Left ventricle myocardium superior (tissue), 1 donor: ENCODE measurements around the gene BID. TPM values are rescaled to one million over a fixed set of nuclear protein-coding genes. Genes with fewer than 3 reads are reported as not detected.

Experiments used
- ATAC-seq: fragments of 200-7000 bp; cut with Tn5 transposase; one replicate; pipeline ENCODE4 v1.9.1; 2020; ENCODE audit warnings: mild to moderate bottlenecking, moderate library complexity
- DNase-seq: peaks from one replicate; pipeline ENCODE4 v3.0.0-alpha.2; 2020
- intact Hi-C: fragments of 100-400 bp; cut with micrococcal nuclease; formaldehyde crosslinking; loops from one replicate; pipeline ENCODE4 v1.11.0; 2022
- total RNA-seq: library from RNA; stranded (reverse); fragmentation: NEBNext Ultra II Directional; extraction: Animal tissue kit (Norgen Biotek cat#: 25700); gene quantifications from one replicate; pipeline ENCODE4 v1.2.1, GENCODE V29; 2021
- donor health status: DM: no; HTN: yes; CAD: no; lungs with severe emphysema.

The BID gene
- total RNA-seq, 1 donor from 2014 or later = 25.4 TPM

DNA sequence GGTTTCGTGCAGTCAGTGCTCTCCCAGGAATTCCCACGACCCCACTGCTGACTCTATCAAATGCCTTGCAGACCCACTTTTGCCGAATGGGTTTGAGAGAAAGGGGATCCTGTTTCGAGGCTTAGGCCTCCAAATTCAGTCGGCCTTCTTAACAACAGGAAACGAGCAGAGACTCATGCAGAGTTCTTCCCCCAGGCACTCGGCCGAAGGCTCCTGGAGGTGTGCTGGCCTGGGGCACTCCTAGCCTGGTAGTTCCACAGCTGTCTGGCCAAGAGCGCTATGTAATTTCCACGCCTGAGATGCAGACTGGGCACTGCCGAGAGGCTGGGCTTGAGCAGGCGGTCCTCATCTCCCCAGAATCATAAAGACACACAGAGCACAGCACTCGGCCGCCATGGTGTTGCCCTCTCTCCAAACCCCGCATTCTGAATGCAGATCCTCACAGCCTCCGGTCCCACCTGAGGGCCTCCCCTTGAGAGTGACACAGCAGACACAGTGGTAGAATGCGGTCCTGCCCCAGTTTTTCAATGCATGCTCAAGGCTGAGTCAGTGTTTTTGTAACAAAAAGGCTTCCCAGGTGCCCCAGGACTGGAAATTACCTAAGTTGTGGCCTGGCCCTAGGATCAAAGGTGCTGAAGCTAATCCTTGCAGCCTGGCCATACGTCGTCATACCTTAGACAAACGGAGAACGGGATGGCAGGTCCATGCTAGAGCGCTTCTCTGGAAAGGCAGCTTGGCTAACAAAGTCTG, 30.2 kb upstream of the BID start:
- ATAC-seq (no peak), DNase-seq (no peak)
- intact Hi-C loops = no loop called here

DNA sequence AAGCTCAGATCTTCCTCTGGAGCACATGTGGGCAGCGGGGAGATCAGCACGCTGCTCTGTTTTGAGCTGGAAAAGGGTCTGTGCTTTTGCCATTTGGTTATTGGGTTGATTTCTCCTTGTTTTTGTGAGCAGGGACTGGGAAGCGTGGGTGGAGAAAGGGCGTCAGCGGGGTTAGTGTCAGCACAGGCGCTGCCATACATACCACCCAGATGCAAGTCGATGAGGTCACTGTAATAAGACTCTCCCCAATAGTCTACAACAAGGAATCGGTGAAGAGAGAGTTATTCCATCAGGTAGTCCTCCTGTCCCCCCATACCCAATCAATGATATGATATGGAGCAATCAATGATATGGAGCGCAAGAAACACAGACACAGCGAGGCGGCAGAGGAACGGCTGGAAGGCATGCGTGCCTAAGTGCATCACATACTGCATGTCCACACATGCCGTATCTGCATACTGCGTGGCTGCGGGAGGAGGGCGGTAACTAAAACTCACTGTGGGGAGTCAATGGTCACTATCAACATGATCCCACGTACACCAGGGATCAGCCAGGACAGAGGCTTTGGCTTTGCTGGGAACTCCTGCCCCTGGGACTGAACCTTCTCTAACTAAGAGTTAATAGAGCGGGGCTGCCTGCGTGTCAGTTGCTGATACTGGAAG, 29.5 kb upstream of the BID start:
- intact Hi-C loops = no loop called here
- ATAC-seq = no peak
- DNase-seq = peak; percentile 24

DNA sequence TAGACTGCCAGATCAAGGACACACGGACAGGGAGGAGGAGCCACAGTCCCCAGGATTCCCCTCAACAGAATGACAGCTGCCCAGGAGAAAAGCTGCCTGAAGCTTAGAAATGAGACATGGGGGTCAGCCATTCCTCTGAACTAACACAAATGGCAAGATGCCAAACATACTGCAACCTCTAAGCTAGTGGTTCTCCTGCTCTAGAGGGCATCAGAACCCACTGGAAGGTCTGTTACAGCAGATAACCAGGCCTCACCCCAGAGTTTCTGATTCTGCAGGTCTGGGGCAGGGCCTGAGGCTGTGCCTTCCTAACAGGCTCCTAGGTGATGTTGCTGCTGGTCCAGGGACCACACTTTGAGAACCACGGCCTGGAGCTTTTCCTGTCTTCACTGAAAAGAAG, 28.6 kb upstream of the BID start:
- peak; percentile 5 for ATAC-seq
- intact Hi-C loops = no loop called here
- no peak for DNase-seq

DNA sequence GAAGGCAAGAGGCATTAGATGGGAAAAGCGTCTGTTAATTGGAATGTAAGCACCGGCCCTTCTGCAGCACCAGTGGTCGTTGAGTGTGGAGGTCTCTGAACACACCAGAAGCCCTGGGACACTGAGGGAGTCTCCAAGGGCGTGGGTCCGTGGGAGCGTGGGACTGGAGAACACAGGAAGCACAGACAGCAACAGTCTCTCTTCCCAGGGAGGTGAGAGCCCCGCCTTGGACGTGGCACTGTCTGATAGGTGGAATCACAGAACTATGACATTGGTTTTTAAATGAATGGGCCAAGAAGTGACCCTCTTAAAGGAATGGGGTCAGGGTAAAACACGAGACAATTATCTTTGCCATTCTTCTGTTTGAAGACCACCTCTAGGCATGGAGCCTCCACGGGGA, 28.1 kb upstream of the BID start:
- ATAC-seq = no peak
- peak; percentile 18 for DNase-seq
- intact Hi-C loops = no loop called here

DNA sequence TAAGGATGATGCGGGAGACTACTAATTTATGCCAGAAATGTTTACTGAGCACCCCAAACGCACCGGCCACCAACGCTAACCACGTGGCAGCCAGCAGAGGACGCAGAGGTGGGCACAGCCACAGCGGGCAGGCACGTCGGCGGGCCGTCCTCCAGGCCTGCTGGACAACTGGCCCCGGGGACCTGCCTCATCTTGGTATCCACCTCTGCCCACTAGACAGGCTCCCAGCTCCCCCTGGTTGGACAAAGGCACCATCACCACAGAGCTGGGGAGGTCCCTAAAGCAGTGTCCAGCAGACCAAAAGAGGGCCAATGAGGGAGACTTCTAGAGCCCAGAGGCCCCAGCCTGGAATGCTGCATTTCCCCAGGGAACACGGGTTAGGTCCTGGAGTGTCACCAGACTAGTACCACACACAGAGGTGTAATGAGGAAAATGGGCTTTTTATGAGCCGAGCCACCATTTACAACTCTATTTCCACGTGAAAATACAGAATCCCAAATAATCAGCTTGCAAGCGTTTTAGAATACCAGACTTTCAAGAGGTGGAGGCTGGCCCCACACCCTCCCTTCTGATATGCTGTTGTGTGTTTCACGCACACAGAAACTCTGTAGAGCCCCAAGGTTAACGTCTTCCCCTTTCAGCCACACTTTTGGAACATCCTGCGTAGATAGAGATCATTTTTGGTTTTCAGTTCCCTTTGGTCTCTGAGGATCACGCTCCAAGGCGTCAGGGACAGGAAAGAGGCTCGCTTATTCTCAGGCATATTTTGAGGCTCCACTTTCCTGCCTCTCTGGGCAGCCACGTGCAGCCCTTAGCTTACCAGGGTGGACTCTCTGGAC, 23.7 kb upstream of the BID start:
- DNase-seq (no peak), ATAC-seq (no peak)
- intact Hi-C loops = no loop called here

DNA sequence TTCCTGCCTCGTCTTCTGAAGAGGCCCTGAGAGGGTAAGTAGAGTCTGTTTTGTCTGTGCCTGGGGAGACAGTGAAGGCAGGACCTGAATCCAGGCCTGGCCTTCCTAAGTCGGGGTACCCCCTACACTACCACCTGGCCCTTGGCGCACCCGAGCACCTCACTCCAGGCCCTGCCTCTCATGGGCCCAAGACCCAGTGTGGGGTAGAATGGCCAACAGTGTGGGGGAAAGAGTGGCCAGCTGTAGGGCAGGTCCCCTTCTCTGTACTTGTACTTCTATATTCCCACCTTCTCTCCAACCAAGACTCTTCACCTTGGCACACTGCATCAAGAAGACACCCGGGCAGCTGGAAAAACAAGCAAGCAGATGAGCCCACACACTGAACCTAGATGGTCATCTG, 22.4 kb upstream of the BID start:
- intact Hi-C loops = no loop called here
- DNase-seq = no peak
- ATAC-seq = no peak

DNA sequence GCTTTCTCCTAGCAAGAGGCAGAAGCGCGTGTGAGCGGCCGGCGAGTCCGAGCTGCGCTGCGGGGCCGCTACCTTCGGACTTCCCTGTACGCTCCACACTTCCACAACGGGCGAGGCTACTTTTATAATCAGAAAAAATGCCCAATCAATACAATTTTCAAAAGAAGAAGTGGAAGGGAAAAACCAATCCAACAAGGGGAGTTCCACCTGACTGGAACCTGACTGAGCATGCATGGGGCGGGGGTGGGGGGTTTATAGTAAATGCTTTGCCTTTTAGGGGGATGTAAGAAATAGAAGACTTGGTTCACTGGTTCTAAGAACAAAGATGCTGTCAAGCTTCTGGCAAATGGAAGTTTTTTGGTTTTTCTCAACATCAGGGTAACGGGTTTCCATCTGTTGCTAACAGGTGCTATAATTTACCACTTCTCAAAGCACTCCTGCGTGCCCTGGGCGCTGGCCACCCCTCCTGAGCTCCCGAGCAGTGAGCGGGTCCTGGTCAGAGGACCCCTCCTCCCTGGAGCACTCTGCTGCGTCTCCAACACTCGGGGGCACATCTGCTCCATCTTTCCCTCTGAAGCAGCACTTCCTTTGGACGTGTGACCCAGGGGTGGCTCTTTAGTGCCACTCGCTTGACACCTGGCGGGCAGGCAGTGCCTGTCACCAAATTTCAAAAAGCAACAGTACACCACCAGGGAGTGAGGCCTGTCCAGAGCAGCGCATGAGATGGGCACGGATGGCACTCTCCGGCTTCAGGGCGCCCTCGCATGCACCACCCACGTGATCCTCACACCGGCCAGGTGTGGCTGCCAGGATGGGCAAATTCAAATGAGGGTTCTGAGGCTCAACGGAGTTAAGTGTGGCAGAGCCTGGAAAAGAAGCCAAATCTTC, 21.6 kb upstream of the BID start:
- ATAC-seq (no peak), DNase-seq (no peak)
- intact Hi-C loops = no loop called here

DNA sequence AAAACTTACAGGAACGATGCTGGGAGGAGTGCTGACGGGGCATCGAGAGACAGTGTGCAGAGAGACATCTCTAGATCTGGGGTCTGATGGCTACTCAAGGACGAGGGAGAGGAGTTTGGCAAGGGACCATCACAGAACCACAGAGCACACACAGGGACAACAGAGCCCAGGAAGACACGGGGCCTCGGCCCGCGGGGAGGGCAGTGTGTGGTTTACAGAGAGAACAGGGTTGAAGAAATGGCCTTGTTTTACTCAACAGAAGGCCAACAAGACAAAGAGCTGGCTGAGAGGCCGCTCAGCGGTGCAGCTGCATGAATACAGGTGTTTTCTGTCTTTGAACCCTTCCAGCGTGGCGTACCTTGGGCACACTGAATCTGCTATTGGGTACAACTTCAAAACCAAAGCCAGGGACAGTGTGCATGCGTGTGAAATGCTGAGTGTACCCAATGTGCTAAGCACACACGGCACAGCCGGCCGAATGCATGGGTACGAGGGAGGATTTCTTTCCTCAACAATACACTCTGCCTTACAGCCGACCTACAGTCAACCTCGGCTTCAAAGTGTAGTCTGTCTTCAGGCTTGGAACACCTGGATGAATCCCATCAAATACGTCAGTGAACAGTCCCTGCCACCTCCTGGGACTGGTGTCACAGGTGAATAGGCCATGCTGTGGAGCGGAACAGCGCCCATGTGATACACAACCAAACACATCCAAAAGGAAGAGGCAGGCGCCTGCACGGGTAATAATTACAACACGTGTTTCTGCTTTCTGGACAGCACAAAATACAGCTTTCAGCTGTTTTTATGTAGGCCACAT, 20.7 kb upstream of the BID start:
- intact Hi-C loops = no loop called here
- DNase-seq = peak; percentile 25

DNA sequence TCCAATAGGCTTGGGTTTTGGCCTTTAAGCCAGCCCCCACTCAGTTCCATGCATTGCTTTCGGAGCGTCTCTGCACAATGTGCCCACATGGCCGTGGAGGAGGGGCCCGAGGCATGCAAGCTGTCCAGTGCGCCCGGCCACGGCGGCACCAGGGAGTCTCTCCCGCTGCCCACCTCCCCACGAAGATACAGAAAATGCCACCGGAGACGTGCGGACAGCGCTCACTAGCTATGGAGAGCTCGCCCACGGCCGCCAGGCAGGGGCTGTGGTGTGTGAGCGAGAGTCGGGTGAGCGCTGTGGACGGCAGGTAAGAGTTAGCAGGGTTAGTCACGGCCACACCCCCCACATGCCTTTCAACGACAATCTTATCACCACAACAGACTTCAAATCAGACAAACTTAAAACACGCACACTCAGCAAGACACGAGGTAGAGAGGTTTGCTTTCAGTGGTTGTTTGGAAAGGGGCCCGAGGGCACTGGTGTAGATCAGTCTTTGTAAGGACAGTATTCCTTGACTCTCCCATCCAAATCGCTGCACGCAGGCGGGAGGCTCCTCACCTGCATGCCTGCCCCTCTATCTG, 18.7 kb upstream of the BID start:
- ATAC-seq (no peak), DNase-seq (peak; percentile 34)
- intact Hi-C loops = no loop called here

More for the DNA sequence above, 20.7 kb upstream of the BID start:
- no peak for ATAC-seq

DNA sequence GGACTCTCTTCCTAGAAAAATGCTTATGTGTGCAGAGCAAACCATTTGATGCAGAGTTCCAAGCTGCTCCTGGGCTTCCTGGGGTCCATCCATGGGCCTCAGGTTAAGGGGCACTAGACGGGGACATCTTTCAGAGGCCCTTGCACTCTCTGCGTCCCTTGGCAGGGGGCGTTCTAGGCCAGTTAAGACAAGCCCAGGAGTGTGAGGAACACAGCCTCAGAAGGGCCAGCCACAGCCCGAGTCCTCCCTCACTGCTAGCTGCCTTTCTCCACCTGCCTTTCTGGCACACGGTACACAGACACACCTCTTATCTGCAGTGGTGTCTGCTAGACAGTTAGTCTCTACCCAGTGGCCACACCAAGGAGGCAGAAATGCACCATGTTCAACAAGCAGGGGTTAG, 18.0 kb upstream of the BID start:
- ATAC-seq (no peak), DNase-seq (peak; percentile 18)
- intact Hi-C loops = no loop called here

DNA sequence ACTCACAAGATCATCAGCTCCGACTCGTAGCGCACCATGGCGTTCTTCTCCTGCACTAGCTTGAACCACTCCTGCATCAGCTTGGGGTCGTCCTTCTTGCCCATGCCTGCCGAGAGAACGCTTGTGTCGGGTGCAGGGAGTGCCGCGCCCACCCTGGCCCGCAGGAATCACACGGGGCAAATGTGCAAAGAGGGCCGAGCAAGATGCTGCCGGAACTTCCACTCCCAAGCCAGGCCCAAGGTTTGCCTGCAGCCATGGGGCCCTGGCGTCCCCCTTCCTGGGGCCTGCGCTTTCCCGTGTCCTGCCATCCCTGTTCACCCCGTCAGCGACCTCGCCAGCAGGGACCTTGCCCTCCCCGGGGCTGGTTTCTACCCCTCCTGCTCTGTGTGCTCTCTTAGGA, 16.9 kb upstream of the BID start:
- ATAC-seq (no peak), DNase-seq (no peak)
- intact Hi-C loops = no loop called here

DNA sequence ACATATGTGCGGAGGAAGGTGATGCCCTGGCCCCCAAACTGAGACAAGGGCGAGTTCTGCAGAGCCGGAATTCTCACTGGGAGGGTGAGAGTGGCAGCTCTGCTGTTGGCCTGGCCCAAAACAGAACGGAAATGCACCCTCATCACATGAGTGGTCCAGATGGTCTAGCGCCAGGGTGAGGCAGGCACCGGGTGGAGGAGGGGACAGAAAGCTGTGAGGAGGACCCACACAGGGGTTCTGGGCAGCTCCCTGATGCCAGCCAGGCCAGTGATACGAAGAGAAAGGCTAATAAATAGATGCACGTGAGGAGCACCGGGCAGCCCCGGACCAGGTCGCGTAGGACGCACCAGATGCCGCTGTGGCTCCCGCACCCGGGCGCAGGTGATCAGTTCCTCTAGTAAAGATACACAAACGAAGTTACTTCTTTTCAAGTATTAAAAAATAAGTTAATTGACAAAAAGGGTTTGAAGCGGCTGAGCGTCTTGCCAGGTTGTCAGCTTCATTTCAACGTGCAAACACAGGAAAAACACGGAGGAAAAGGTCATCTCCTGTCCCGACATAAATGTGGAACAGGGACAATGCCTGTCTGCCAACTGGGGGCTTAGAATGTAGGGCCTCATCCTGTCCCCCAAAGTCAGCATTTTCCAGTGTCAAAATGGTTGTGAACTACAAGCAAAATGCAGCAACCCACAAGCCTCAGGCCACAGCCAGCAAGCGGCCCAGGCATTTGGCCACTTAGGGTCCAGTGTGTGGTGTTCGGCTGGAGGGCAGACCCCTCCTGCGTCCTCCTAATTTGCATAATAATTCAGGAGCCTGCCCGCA, 15.3 kb upstream of the BID start:
- intact Hi-C loops = no loop called here
- DNase-seq (no peak), ATAC-seq (no peak)

DNA sequence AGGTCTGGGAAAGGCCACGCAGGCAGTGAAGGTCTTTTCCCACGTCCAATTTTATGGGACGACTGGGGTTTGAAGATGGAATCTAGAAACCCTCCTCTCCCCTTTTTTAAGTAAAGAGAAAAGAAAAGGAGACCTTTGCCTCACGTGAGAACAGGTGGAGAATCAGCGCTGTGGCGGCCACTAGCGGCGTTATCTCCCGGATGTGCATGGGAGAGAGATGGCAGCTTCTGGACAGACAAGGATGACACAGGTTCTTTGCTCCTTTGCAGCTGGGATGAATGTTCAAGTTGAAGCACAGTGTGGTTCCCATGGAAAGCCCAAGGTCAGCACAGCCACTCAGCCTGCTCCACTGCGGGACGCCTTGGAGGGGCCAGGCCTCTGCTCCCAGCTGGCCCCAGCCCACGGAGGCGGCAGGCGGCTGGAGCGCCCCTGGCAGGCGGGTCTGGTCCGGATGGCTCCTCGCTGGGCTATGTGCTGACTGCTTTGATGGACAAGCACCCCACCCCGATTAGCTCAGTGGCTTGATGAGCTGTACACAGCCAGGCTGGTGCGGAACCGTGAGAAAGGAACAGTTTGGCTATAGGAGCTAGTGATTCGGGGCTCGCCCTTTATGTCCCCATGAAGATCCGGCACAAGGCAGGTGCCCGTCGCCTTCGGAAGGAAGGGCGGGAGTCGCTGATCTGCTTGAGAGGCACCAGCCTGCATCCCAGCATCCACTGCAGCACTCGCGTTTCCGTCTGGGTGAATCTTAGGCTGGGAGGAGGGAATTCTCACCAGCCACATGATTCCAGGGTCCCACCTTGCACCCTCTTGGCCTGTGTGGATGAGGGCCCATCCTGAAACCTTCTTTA, 14.5 kb upstream of the BID start:
- ATAC-seq (no peak), DNase-seq (peak; percentile 26)
- intact Hi-C loops = no loop called here

DNA sequence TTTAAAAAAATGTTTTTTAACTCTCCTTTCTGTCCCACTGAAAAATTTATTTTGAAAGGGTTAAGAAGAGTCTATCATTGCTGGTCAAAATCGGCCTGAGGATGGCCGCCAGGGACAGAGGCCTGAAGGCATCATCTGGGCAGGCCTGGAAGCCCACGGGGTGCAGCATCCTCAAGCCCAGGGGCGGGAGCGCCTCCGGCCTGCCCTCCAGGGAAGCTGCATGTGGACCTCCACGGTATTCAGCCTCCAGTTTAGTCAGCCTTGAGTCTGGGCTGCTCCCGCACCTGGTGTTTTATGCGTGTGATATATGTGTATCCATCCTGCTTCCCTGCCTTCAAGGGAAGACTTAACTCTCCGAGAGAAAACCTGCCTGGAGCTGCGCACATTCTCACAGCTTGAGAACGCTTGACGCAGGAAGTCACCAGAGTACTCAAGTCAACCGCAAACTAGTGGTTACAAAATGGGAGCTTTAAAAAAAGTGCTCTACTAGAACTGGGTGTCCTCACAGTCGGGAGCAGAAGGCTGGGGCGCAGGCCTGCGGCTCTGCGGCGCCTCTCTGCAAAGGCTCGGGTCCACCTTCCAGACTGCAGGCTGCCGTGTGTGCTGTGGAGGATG, 13.6 kb upstream of the BID start:
- ATAC-seq (no peak), DNase-seq (peak; percentile 31)
- intact Hi-C loops = no loop called here

DNA sequence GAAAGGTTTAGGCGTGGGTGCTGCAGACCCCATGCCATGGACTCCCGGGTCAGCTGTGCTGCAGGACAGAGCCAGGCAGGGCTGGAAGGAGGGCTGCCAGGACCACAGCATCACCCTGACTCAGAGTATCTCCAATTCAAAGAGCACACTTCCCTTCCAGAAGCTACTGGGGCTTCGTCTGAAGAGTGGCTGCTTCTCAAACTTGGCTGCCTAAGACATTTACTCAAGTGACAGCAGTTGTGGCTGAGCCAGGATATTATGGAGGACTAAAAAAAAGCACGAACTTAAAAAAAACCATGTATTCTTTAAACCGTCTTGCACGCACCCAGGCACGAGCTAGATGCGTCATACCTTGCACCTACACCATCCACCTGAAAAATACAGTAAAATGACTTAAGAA, 13.0 kb upstream of the BID start:
- no peak for DNase-seq
- ATAC-seq = peak; percentile 38
- intact Hi-C loops = no loop called here
